Measurements from ENCODE around the gene SLCO2A1.

DNA sequence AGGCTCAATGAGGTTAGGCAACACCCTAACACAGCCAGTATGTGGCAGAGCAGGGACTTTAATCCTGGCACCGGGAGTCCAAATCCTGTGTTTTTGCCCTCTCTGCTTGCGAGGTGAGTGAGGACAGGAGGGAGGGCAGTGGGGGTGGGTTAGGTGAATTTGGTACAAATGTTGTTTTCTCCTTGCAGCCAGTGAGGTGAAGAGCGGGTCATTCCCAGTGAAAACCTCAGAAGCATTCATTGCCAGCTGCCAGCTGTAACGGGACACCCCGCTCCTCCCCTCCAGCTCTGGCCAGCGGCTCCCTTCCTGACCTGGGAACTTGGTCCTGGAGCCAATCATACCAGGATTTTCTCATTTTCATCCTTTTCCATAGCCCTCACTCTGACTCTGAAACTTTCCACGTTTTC is 88.3 kb downstream of the SLCO2A1 start:
- TF ChIP-seq, protein P1, sequence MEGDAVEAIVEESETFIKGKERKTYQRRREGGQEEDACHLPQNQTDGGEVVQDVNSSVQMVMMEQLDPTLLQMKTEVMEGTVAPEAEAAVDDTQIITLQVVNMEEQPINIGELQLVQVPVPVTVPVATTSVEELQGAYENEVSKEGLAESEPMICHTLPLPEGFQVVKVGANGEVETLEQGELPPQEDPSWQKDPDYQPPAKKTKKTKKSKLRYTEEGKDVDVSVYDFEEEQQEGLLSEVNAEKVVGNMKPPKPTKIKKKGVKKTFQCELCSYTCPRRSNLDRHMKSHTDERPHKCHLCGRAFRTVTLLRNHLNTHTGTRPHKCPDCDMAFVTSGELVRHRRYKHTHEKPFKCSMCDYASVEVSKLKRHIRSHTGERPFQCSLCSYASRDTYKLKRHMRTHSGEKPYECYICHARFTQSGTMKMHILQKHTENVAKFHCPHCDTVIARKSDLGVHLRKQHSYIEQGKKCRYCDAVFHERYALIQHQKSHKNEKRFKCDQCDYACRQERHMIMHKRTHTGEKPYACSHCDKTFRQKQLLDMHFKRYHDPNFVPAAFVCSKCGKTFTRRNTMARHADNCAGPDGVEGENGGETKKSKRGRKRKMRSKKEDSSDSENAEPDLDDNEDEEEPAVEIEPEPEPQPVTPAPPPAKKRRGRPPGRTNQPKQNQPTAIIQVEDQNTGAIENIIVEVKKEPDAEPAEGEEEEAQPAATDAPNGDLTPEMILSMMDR (IDR thresholded peaks at IDR 0.05 in 4 of 5, conservative IDR thresholded peaks at IDR 0.05 in 1 of 5): no peak
- no peak for TF ChIP-seq POLR2A (IDR thresholded peaks at IDR 0.05)
